Testis (tissue), 2 donors: Measurements from ENCODE around the gene NANOS3.

Source experiments
- CTCF ChIP-seq, 3 experiments: fragments of 450-650 bp in 2 of 3; fragments of 200-600 bp in 1 of 3; sonication (generic) in 1 of 3; IDR thresholded peaks; one replicate each; pipeline ENCODE4 v1.5.1; 2016 to 2019; ENCODE audit warnings: antibody characterized with exemption in 3 of 3, mild to moderate bottlenecking in 2 of 3, moderate library complexity in 1 of 3
- POLR2A ChIP-seq: fragments of 450-650 bp; IDR thresholded peaks from one replicate; pipeline ENCODE4 v1.6.1; 2017; ENCODE audit warnings: antibody characterized with exemption, mild to moderate bottlenecking, moderate library complexity

GRCh38 chr19:13872695-13873389 lies 4.1 kb upstream of the NANOS3 start:
- TF ChIP-seq CTCF (IDR thresholded peaks at IDR 0.05) (no peak), POLR2A (no peak)
